ENCODE results near the gene LRRC34.

- no peak for TF ChIP-seq EP300 (IDR thresholded peaks at IDR 0.05)
- TF ChIP-seq POLR2A (IDR thresholded peaks at IDR 0.05; ENCODE audit: low read length) = no peak
These were observed 23.6 kb upstream of the LRRC34 start for GRCh38 chr3:169836078-169836941.
